HepG2 (cell line): Measurements from ENCODE around the gene GLT1D1. TPM values are rescaled to one million over a fixed set of nuclear protein-coding genes. Genes with fewer than 3 reads are reported as not detected.
A peak's percentile ranks its signal among the peaks of the same experiment; 100 is the strongest.

ENCODE experiments used
- BCL6 ChIP-seq: IDR thresholded peaks from 2 replicates; pipeline ENCODE4 v1.6.1; 2016; ENCODE audit warnings: missing genetic modification reagents, missing compliant biosample characterization
- HBP1 ChIP-seq: IDR thresholded peaks from 2 replicates; pipeline ENCODE4 v1.6.1; 2016; ENCODE audit warnings: low read depth, control low read depth
- HNF4A ChIP-seq: sonication (generic); formaldehyde crosslinking; IDR thresholded peaks from 2 replicates; pipeline ENCODE4 v1.4.0; 2020; ENCODE audit warnings: missing genetic modification reagents
- JDP2 ChIP-seq: sonication (generic); formaldehyde crosslinking; IDR thresholded peaks from 2 replicates; pipeline ENCODE4 v1.8.1; 2022; ENCODE audit warnings: missing genetic modification reagents, borderline replicate concordance
- NFE2L1 ChIP-seq: sonication (generic); formaldehyde crosslinking; IDR thresholded peaks from 2 replicates; pipeline ENCODE4 v1.4.0; 2020; ENCODE audit warnings: missing genetic modification reagents, mild to moderate bottlenecking, borderline replicate concordance
- RELA ChIP-seq: sonication (generic); formaldehyde crosslinking; IDR thresholded peaks from 2 replicates; pipeline ENCODE4 v1.4.0; 2020; ENCODE audit warnings: missing genetic modification reagents
- RFXANK ChIP-seq: IDR thresholded peaks from 2 replicates; pipeline ENCODE4 v1.6.1; 2016
- SAP130 ChIP-seq: IDR thresholded peaks from 2 replicates; pipeline ENCODE4 v1.6.1; 2016; ENCODE audit warnings: low read depth
- SCMH1 ChIP-seq: sonication (generic); formaldehyde crosslinking; IDR thresholded peaks from 2 replicates; pipeline ENCODE4 v1.9.0; 2021; ENCODE audit warnings: missing genetic modification reagents, mild to moderate bottlenecking, borderline replicate concordance
- SNAPC2 ChIP-seq: sonication (generic); formaldehyde crosslinking; IDR thresholded peaks from 2 replicates; pipeline ENCODE4 v1.8.1; 2022; ENCODE audit warnings: mild to moderate bottlenecking, missing genetic modification reagents
- SPEN ChIP-seq: sonication (generic); formaldehyde crosslinking; IDR thresholded peaks from 2 replicates; pipeline ENCODE4 v1.5.1; 2020; ENCODE audit warnings: low read depth, mild to moderate bottlenecking, missing genetic modification reagents
- ZBTB46 ChIP-seq: sonication (generic); formaldehyde crosslinking; IDR thresholded peaks from 2 replicates; pipeline ENCODE4 v1.4.0; 2020; ENCODE audit warnings: mild to moderate bottlenecking, missing genetic modification reagents, borderline replicate concordance
- ZNF251 ChIP-seq: sonication (generic); formaldehyde crosslinking; IDR thresholded peaks from 2 replicates; pipeline ENCODE4 v1.9.0; 2021; ENCODE audit warnings: mild to moderate bottlenecking, missing genetic modification reagents
- ZNF367 ChIP-seq: sonication (generic); formaldehyde crosslinking; IDR thresholded peaks from 2 replicates; pipeline ENCODE4 v1.4.0; 2020; ENCODE audit warnings: missing genetic modification reagents, borderline replicate concordance
- ZNF44 ChIP-seq: sonication (generic); formaldehyde crosslinking; IDR thresholded peaks from 2 replicates; pipeline ENCODE4 v1.5.1; 2020; ENCODE audit warnings: mild to moderate bottlenecking, missing genetic modification reagents
- ZNF441 ChIP-seq: sonication (generic); formaldehyde crosslinking; IDR thresholded peaks from 2 replicates; pipeline ENCODE4 v1.7.0; 2021; ENCODE audit warnings: missing genetic modification reagents, borderline replicate concordance
- ZNF496 ChIP-seq: sonication (generic); formaldehyde crosslinking; IDR thresholded peaks from 2 replicates; pipeline ENCODE4 v1.8.1; 2023; ENCODE audit warnings: mild to moderate bottlenecking, moderate library complexity, missing genetic modification reagents; ENCODE audit not compliant: insufficient replicate concordance
- ZNF747 ChIP-seq: sonication (generic); formaldehyde crosslinking; IDR thresholded peaks from 2 replicates; pipeline ENCODE4 v1.8.1; 2023; ENCODE audit warnings: missing genetic modification reagents, mild to moderate bottlenecking, borderline replicate concordance
- ZNF792 ChIP-seq: IDR thresholded peaks from 2 replicates; pipeline ENCODE4 v1.6.1; 2016
- ZSCAN12 ChIP-seq: sonication (generic); formaldehyde crosslinking; IDR thresholded peaks from 2 replicates; pipeline ENCODE4 v1.9.0; 2021; ENCODE audit warnings: mild to moderate bottlenecking, missing genetic modification reagents
- polyA plus RNA-seq, 8 experiments: library from polyadenylated mRNA; depleted of rRNA in 3 of 8; stranded (reverse) in 7 of 8; unstranded in 1 of 8; fragments of >200 nt; fragmentation: Illumina TruSeq in 4 of 8; extraction: Trizol in 4 of 8; gene quantifications; 2 replicates each; pipeline versions ENCODE4 v1.2.1 to v1.2.3, GENCODE V29; 2011 to 2016; ENCODE audit warnings: low read depth in 4 of 8, missing spikeins in 1 of 8, mixed read lengths in 1 of 8; ENCODE audit not compliant: insufficient read depth in 1 of 8
- total RNA-seq, 5 experiments: library from RNA; depleted of rRNA; stranded (reverse); fragments of >200 nt; fragmentation: Illumina TruSeq; extraction: Trizol; gene quantifications; 2 replicates each; pipeline ENCODE4 v1.2.3, GENCODE V29; 2016; ENCODE audit warnings: low read depth in 1 of 5
- TF ChIP-seq, protein P1 (sequence below): sonication (generic); formaldehyde crosslinking; IDR thresholded peaks from 2 replicates; pipeline ENCODE4 v1.4.0; 2020; ENCODE audit warnings: missing genetic modification reagents
- TF ChIP-seq, protein P2 (sequence below): sonication (generic); formaldehyde crosslinking; IDR thresholded peaks from 2 replicates; pipeline ENCODE4 v1.5.0; 2020; ENCODE audit warnings: mild to moderate bottlenecking, missing genetic modification reagents, moderate library complexity

The GLT1D1 gene
- total and polyA plus RNA-seq, 2 of the 13 experiments (the other 11 are each of a cell fraction or from before 2014, with no cell fraction given) = 0.09 to 0.17 TPM

DNA sequence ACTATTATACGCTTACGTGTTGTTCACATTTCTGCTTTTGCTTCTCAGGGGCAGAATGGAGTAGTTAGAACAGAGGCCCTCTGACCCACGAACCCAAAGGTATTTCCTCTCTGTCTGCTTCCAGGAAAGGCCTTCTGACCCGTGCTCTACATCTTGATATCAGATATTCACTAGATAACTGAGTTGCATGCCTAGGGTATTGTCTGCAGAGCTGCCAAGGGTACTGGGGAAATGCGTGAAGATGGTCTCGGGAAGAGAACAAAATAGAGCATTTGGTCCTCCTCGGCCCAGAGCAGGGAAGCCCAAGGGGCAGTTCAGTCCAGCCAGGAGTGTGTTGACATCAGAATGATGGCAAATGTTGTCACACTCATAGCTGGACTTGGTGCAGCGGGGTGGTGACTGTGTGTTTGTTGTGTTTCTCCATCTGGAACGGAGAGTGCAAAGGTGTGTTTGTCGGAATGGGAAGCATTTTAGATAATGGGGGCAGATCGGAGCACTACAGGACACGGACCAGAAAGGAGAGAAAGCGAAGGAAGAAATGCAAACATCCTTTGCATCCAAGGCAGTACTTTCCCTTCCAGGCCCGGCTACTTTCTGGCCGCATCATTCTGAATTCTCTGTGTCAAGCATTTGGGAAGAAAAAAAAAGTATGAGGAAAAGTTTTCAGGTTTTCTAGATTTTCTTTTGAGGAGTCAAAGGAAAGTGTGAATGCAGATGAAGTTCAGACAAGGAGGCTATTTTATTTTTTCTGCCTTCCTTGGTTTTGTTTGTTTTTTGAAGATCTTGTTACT lies 8.1 kb downstream of the GLT1D1 start (continued):
- TF ChIP-seq SPEN (CRISPR knock-in tag) (peak; percentile 52; the same call in 1 of the 2 replicates), ZNF441 (0 out of 2 replicates have a peak, but pooled peaks have one; percentile 59), SAP130 (CRISPR knock-in tag) (peak; percentile 55), RELA (no peak), SNAPC2 (no peak), HNF4A (CRISPR knock-in tag) (peak; percentile 88), ZBTB46 (CRISPR knock-in tag) (no peak), ZNF44 (CRISPR knock-in tag) (no peak), BCL6 (CRISPR knock-in tag) (peak; percentile 72), ZNF747 (CRISPR knock-in tag) (no peak), HBP1 (CRISPR knock-in tag) (0 out of 2 replicates have a peak, but pooled peaks have one; percentile 35), ZSCAN12 (CRISPR knock-in tag) (no peak), ZNF251 (CRISPR knock-in tag) (no peak), JDP2 (CRISPR knock-in tag) (no peak), ZNF792 (CRISPR knock-in tag) (0 out of 2 replicates have a peak, but pooled peaks have one; percentile 31), RFXANK (no peak), ZNF496 (CRISPR knock-in tag) (no peak), ZNF367 (CRISPR knock-in tag) (no peak), NFE2L1 (CRISPR knock-in tag) (no peak), SCMH1 (CRISPR knock-in tag) (no peak)
- TF ChIP-seq, protein P1, sequence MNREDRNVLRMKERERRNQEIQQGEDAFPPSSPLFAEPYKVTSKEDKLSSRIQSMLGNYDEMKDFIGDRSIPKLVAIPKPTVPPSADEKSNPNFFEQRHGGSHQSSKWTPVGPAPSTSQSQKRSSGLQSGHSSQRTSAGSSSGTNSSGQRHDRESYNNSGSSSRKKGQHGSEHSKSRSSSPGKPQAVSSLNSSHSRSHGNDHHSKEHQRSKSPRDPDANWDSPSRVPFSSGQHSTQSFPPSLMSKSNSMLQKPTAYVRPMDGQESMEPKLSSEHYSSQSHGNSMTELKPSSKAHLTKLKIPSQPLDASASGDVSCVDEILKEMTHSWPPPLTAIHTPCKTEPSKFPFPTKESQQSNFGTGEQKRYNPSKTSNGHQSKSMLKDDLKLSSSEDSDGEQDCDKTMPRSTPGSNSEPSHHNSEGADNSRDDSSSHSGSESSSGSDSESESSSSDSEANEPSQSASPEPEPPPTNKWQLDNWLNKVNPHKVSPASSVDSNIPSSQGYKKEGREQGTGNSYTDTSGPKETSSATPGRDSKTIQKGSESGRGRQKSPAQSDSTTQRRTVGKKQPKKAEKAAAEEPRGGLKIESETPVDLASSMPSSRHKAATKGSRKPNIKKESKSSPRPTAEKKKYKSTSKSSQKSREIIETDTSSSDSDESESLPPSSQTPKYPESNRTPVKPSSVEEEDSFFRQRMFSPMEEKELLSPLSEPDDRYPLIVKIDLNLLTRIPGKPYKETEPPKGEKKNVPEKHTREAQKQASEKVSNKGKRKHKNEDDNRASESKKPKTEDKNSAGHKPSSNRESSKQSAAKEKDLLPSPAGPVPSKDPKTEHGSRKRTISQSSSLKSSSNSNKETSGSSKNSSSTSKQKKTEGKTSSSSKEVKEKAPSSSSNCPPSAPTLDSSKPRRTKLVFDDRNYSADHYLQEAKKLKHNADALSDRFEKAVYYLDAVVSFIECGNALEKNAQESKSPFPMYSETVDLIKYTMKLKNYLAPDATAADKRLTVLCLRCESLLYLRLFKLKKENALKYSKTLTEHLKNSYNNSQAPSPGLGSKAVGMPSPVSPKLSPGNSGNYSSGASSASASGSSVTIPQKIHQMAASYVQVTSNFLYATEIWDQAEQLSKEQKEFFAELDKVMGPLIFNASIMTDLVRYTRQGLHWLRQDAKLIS (CRISPR knock-in tag) = no peak
- TF ChIP-seq, protein P2, sequence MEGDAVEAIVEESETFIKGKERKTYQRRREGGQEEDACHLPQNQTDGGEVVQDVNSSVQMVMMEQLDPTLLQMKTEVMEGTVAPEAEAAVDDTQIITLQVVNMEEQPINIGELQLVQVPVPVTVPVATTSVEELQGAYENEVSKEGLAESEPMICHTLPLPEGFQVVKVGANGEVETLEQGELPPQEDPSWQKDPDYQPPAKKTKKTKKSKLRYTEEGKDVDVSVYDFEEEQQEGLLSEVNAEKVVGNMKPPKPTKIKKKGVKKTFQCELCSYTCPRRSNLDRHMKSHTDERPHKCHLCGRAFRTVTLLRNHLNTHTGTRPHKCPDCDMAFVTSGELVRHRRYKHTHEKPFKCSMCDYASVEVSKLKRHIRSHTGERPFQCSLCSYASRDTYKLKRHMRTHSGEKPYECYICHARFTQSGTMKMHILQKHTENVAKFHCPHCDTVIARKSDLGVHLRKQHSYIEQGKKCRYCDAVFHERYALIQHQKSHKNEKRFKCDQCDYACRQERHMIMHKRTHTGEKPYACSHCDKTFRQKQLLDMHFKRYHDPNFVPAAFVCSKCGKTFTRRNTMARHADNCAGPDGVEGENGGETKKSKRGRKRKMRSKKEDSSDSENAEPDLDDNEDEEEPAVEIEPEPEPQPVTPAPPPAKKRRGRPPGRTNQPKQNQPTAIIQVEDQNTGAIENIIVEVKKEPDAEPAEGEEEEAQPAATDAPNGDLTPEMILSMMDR (CRISPR knock-in tag) = no peak
